ENCODE data around the gene UGGT1.
"Not testable (repeated sequence)": the region's sequence is repeated elsewhere in the genome, so short reads cannot be mapped to it uniquely, and the experiment has no call there.

Gene UGGT1

GRCh38 chr2:128170776-128171175 is 79.8 kb downstream of the UGGT1 start:
- no peak for DNase-seq (ENCODE audit: low read depth, low spot score)

DNA sequence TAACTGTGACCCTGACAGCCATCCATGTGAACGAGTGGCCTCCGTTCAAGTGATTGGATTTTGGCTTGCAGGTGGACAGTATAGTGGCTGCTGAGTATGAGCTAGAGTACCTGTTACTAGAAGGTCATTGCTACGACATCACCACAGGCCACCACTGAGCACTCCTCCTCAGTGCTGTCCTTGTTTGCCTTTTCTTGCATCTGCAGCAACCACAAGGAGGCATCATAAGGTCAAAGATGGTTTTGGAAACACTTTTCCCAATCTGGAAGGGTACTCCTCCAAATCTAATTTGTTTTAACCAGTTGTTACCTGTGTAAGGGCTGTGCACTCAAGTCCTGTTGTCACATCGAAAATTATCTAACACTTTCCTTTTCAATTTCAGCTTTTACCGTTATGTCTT is 81.2 kb downstream of the UGGT1 start:
- DNase-seq (ENCODE audit: low read depth, low spot score), result no peak

GRCh38 chr2:128174067-128174466 is 83.1 kb downstream of the UGGT1 start:
- not testable (repeated sequence) for DNase-seq (ENCODE audit: low read depth, low spot score)

- DNase-seq (ENCODE audit: low read depth, low spot score), result no peak
These were observed 86.3 kb downstream of the UGGT1 start for GRCh38 chr2:128177315-128177714.

DNA sequence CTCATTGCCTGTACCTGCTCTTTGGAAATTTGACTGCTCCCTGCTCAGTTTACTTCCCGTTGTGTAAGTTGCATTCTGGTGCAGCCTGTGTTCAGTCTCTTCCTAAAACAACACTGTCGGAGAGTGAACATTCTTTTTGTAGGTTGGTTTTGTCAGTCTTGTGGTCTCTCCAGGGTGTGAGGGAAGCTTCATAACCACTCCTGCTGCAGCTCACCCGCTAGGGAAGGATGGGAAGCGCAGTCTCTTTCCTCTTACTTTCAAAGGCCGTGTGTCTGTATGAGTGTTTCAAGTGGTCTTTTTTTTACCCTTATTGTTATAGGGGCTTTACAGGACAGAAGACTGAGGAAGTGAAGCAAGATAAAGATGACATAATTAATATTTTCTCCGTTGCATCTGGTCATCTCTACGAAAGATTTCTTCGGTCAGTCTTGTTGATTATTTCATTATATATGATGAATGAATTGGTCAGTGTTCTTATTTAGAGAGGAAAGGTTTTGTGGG is 87.2 kb downstream of the UGGT1 start:
- DNase-seq (ENCODE audit: low read depth, low spot score), result no peak

DNA sequence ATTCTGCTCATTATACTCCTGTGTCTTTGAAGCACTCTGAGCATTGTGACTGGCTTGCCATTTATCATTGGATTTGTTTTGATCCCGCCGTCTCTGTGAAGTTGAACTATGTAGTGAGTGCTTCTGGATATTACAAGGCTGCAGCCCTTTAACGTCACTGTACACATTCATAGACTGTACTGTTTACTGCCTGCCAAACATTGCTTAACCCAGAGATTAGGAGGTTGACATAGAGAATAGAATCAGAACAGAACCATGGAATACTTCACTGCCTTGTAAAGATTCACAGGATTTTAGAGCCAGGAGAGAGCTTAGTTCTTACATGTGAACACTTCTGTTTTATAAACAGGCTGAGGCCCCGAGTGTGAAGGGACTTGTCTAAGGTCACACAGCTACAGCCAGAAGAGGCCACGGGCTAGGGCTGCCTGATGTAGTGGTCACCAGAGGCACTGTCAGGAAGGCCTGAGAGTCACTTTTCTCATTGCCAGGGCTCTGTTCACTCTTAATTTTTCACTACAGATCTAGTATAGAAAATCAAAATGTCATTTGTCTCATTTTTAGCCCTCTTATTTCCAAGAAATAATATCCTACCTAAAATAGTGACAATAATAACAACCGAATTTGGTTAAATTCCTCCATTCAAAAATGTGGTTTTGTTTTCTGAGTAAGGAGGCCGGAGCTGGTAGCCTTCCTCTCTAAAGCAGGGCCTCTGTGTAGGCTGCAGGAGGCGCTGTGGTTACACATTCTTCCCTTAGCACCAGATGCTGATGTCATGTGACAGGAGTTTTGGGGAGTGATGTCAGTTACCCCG is 87.9 kb downstream of the UGGT1 start:
- no peak for DNase-seq (ENCODE audit: low read depth, low spot score)

GRCh38 chr2:128179461-128179755 is 88.4 kb downstream of the UGGT1 start:
- no peak for DNase-seq (ENCODE audit: low read depth, low spot score)

- DNase-seq (ENCODE audit: low read depth, low spot score), result no peak
These were observed 89.0 kb downstream of the UGGT1 start for GRCh38 chr2:128180031-128180430.

DNA sequence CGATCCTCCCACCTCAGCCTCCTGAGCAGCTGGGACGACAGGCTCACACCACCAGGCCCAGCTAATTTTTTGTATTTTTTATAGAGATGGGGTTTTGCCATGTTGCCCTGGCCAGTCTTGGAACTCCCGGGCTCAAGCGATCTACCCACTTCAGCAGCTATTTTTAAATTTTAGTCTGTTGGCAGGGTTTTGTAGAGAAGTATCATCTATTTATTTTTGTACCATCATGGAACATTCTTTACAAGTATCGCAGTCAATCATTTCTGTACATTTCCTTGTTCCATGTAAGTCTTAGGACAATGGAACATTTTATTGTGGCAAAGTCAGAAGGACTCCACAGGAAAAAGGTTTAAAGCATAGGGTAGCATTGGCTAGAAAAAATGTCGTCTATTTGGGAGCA is 94.6 kb downstream of the UGGT1 start:
- DNase-seq (ENCODE audit: low read depth, low spot score), result no peak

DNA sequence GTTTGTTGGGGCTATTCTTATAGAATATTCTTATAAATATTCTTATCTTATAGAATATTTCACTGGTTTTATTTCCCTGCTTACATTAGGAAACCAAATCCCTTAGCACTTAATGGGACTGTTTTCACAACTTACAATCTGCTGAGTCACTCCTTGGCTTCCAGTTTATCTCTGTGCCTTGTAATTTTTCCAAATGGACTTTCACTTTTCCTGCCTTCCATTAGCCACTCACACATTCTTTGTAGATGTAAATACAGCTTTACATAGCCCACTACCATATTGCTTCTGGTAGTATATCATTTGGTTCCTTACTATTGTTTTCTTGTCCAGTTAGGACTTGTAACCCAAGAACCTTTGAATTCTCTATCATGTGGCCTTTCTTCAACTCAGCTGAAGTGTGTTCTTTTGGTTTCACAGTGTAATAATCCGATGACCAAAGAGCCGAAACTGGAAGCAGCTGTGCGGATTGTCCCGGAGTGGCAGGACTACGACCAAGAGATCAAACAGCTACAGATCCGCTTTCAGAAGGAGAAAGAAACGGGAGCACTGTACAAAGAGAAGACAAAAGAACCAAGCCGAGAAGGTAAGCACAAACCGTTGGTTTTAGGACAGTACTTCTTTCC is 96.1 kb downstream of the UGGT1 start:
- DNase-seq (ENCODE audit: low read depth, low spot score), result no peak

DNA sequence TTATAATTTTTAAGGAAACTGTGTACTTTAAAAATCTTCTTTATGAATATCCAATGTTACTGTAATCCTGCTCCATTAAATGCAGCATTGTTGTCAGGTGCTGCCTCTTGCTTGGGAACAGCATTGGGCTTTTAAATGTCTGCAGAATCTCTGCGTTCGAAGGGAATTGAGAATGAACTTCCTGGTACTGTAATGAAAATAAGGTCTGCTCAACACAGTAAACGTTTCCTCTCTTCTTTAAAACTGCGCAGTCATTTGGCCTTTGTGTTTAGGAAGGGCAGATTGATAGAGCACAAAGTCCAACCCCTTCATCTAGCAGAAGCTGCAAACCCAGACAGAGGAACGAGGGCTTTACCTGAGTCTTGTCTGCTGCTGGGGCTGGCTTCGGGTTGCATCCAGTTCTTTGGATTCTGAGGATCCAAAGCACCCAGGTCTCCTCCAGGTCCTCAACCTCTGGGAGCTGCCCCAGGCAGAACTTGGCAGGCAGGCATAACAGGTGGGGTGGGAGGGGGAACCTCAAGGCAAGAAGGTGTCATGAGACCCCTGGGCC is 104.5 kb downstream of the UGGT1 start:
- no peak for DNase-seq (ENCODE audit: low read depth, low spot score)

GRCh38 chr2:128196026-128196425 is 105.0 kb downstream of the UGGT1 start:
- DNase-seq (ENCODE audit: low read depth, low spot score), result no peak

DNA sequence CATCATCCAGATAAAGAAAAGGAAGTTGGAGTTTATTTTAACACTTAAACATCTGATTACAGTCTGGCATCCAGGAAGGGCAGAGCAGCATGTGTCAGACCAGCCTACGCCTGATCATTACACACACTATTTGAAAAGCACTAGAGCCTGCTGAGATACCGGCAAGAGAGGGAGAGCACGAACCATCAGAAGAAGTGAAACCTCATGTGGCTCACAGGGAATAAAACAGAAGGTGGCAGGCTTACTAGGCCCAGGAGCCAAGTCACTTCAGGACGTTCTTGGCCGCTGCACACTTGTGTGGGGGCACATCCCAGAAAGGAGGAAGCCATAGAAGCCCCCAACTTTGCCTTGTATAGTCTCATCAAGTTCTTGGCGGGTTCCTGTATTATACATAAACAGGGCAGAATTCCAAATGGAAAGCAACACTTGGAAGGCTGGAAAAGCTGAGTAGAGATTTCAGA is 105.5 kb downstream of the UGGT1 start:
- DNase-seq (ENCODE audit: low read depth, low spot score), result no peak

GRCh38 chr2:128197059-128197458 is 106.1 kb downstream of the UGGT1 start:
- DNase-seq (ENCODE audit: low read depth, low spot score), result no peak

GRCh38 chr2:128198656-128199055 is 107.7 kb downstream of the UGGT1 start:
- DNase-seq (ENCODE audit: low read depth, low spot score), result no peak

DNA sequence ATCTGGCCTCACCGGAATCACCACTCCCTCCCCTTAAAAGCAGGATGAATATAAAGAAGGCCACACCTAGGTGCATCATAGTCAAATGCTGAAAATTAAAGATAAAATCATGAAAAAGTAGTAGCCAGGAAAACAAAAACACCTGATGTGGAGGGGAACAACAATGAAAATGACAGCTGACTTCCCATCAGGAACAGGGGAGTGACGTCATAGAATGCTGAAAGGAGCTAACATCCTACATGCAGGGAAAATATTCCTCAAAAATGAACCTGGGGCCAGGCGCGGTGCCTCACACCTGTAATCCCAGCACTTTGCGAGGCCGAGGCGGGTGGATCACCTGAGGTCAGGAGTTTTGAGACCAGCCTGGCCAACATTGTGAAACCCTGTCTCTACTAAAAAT is 108.1 kb downstream of the UGGT1 start:
- DNase-seq (ENCODE audit: low read depth, low spot score), result no peak

DNA sequence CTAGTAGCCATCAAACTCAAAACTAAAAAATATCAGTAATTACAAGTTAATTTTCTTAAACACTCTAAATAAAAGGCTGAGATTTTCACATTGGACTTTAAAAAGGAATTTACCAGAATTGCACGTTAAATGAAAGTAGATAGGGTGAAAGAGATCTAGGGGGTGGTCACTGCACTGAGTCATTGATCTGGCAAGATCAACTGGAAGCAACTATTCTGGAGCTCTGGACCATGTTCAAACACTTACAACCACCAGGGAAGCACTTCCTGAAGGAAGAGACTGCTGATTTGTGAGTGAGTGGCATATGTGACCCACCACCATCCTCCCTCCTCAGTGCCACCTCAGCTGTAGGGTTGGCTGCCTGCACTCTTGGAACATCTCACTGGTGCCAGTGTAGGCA is 111.8 kb downstream of the UGGT1 start:
- no peak for DNase-seq (ENCODE audit: low read depth, low spot score)

DNA sequence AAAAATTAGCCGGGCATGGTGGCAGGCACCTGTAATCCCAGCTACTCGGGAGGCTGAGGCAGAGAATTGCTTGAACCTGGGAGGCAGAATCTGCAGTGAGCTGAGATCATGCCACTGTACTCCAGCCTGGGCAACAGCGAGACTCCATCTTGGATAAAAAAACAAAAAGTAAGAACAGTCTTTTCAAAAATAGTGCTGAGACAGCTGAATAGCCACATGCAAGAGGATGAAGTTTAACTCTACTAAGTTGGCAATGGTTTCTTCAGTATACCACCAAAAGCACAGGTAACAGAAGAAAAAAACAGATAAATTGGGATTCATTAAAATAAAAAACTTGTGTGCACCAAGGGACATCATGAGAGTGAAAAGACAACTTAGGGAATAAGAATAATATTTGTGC is 115.2 kb downstream of the UGGT1 start:
- DNase-seq (ENCODE audit: low read depth, low spot score), result no peak

DNA sequence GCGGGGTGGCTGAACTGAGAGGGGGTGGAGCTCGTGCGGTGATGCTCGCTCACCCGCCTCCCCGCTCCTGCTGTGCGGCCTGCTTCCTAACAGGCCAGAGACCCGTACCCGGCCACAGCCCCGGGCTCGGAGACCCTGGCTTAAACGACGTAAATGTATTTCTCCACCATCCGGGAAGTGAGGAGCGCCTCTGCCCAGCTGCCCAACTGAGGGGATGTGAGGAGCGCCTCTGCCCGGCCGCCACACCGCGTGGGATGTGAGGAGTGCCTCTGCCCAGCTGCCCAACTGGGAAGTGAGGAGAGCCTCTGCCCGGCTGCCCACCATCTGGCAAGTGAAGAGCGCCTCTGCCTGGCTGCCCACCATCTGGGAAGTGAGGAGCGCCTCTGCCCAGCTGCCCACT is 117.0 kb downstream of the UGGT1 start:
- DNase-seq (ENCODE audit: low read depth, low spot score), result no peak

DNA sequence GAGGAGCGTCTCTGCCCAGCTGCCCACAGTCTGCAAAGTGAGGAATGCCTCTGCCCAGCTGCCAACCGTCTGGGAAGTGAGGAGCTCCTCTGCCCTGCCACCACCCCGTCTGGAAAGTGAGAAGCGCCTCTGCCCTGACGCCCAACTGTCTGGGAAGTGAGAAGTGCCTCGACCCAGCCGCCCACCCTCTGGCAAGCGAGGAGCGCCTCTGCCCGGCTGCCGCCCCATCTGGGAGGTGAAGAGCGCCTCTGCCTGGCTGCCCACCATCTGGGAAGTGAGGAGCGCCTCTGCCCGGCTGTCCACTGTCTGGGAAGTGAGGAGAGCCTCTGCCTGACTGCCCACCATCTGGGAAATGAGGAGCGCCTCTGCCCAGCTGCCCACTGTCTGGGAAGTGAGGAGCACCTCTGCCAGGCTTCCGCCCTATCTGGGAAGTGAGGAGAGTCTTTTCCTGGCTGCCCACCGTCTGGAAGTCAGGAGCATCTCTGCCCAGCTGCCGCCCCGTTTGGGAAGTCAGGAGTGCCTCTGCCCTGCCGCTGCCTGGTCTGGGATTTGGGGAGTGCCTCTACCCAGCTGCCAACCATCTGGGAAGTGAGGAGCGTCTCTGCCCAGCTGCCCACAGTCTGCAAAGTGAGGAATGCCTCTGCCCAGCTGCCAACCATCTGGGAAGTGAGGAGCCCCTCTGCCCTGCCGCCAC is 117.8 kb downstream of the UGGT1 start:
- DNase-seq (ENCODE audit: low read depth, low spot score), result not testable (repeated sequence)

DNA sequence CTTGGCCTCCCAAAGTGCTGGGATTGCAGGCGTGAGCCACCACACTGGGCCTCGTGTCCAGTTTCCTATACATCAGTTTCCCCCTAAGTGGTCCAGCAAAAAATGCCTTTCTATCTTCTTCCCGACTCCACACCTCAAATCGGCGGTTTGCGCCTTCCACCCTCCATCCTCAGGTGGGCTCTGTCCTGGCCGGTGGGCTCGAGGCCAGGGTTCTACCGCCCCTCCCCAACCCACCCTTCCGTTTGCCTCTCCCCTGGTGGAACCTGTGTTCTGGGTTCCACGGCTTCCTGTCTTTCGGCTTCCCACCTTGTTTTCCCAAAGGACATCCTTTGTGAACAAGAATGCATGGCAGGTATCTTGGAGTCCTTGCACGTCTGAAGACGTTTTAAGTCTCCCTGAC is 123.3 kb downstream of the UGGT1 start:
- DNase-seq (ENCODE audit: low read depth, low spot score), result no peak

DNA sequence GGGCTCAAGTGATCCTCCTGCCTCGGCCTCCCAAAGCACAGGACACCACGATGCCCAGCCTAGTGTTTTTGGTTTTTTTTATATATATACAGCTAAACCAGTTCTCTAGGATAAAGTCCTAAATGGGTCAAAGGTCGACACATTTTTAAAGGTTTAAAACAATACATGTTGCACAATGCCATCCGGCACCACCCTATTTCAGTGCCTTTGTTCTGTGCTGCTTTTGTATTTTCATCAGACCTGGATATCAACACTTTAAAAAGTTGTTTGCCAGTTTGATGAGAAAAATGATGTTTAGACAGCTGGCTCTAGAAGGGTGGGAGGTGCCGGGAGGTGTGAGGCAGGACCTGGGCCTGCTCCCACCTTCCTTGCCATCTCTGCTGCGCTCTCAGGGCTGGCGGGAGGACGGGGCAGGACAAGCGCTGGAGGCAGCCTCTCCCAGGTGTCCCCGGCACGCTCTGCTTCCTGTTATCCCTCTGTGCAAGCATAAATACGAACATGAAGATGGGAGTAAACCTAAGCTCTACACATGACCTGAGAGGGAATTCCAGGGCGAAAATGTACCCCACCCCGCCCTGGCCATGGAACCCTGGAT is 124.0 kb downstream of the UGGT1 start:
- no peak for DNase-seq (ENCODE audit: low read depth, low spot score)
